Bronchial epithelial cell (primary cell): ENCODE results near the gene GFAP. TPM values are rescaled to one million over a fixed set of nuclear protein-coding genes. Genes with fewer than 3 reads are reported as not detected.
A peak's percentile ranks its signal among the peaks of the same experiment; 100 is the strongest.

Experiments
- DNase-seq: peaks from one replicate; pipeline ENCODE4 v3.0.0-alpha.2; 2010; ENCODE audit warnings: low read depth
- FAIRE-seq: peaks from 2 replicates; lab custom pipeline; 2011; peaks lifted over from hg19 to GRCh38; lab: Jason Lieb, UNC
- H3K27me3 ChIP-seq: 2 replicates; pipeline ENCODE4 v1.5.1; 2011; ENCODE audit warnings: low read length; ENCODE audit not compliant: control insufficient read depth, insufficient read depth
- H3K36me3 ChIP-seq: 2 replicates; pipeline ENCODE4 v1.5.1; 2011; ENCODE audit warnings: low read length; ENCODE audit not compliant: control insufficient read depth, insufficient read depth
- H3K4me3 ChIP-seq: 2 replicates; pipeline ENCODE4 v1.5.1; 2011; ENCODE audit warnings: mild to moderate bottlenecking, low read depth, low read length, control low read depth
- CTCF ChIP-seq: IDR thresholded peaks from 2 replicates; pipeline ENCODE4 v1.5.1; 2011; ENCODE audit warnings: mild to moderate bottlenecking, moderate library complexity, low read length, control low read depth, inconsistent platforms; ENCODE audit not compliant: insufficient read depth, severe bottlenecking
- total RNA-seq: library from RNA; depleted of rRNA; stranded (reverse); fragments of >200 nt; gene quantifications from 2 replicates; pipeline ENCODE4 v1.2.1, GENCODE V29; 2014

Gene GFAP
- total RNA-seq, 1 donor from 2014 or later: not detected

- H3K27me3 ChIP-seq: no peaks in the 10 kb centered on the region
- DNase-seq (no peak), FAIRE-seq (peak; percentile 77)
- H3K36me3 ChIP-seq: peaks cover 5% of the 10 kb centered on the region
- no peak for TF ChIP-seq CTCF
- H3K4me3 ChIP-seq: no peak overlapping the region
Observed at GRCh38 chr17:44928950-44929720, 13.8 kb upstream of the GFAP start.

GRCh38 chr17:44928136-44928535 lies 12.8 kb upstream of the GFAP start:
- H3K36me3 ChIP-seq: peaks cover 5% of the 10 kb centered on the region
- DNase-seq: no peak
- no peak for TF ChIP-seq CTCF
- no peak for FAIRE-seq
- H3K4me3 ChIP-seq: no peak overlapping the region
- H3K27me3 ChIP-seq: no peaks in the 10 kb centered on the region

- TF ChIP-seq CTCF: no peak
- DNase-seq: no peak
- FAIRE-seq: no peak
- H3K36me3 ChIP-seq: peaks cover 5% of the 10 kb centered on the region
- no peaks in the 10 kb centered on the region for H3K27me3 ChIP-seq
- no peak overlapping the region for H3K4me3 ChIP-seq
Observed at GRCh38 chr17:44927696-44928095, 12.4 kb upstream of the GFAP start.

GRCh38 chr17:44926821-44927525 lies 11.7 kb upstream of the GFAP start:
- peaks cover 5% of the 10 kb centered on the region for H3K36me3 ChIP-seq
- FAIRE-seq: no peak
- H3K27me3 ChIP-seq: no peaks in the 10 kb centered on the region
- DNase-seq: no peak
- H3K4me3 ChIP-seq: no peak overlapping the region
- no peak for TF ChIP-seq CTCF

- no peaks in the 10 kb centered on the region for H3K27me3 ChIP-seq
- FAIRE-seq (peak; percentile 75), DNase-seq (no peak)
- no peak for TF ChIP-seq CTCF
- peaks cover 5% of the 10 kb centered on the region for H3K36me3 ChIP-seq
- H3K4me3 ChIP-seq: no peak overlapping the region
Observed at GRCh38 chr17:44925731-44926697, 10.7 kb upstream of the GFAP start.
